ENCODE data around the gene GFOD1. TPM values are rescaled to one million over a fixed set of nuclear protein-coding genes. Genes with fewer than 3 reads are reported as not detected.

GFOD1 gene
- total RNA-seq, result 10 to 100 TPM; 16.1 to 30.7 (median 22.9) TPM

- Histone ChIP-seq H3K9me3 (no peaks in the 10 kb centered on the region), H3K4me3 (peak within 1 kb of the TSS; percentile 67 to 96 (median 88)), H3K27me3 (no peaks in the 10 kb centered on the region), H3K36me3 (no peaks in the 10 kb centered on the region), H3K27ac (peak within 1 kb of the TSS; percentile 93 to 99 (median 96)), H3K4me1 (peaks cover 7 to 59% (median 15%) of the 10 kb centered on the region in 3 donors)
- peak; percentile 53 for DNase-seq
- TF ChIP-seq CTCF (IDR thresholded peaks at IDR 0.05) (peak in 3 of 6 experiments; percentile 35 to 48 (median 43)), POLR2A (IDR thresholded peaks at IDR 0.05) (peak in 3 of 4 donors; percentile 49 to 96 (median 95))
- 0% methylated on average over 17 to 19 of the region's 109 CpGs for WGBS, 2 donors
- intact Hi-C loops (cut with DNase I), result no loop called here
Measured at GRCh38 chr6:13487122-13488014, at the start of gene GFOD1. TSS of gene GFOD1 (minus strand) at chr6:13487600. CDS start at chr6:13486890, 710 bp downstream.

GRCh38 chr6:13536796-13537526, 49.6 kb upstream of the GFOD1 start:
- Histone ChIP-seq H3K36me3 (no peaks in the 10 kb centered on the region), H3K4me1 (peaks cover 0 to 6% (median 0%) of the 10 kb centered on the region in 3 donors), H3K4me3 (no peak overlapping the region), H3K9me3 (no peaks in the 10 kb centered on the region), H3K27ac (no peak overlapping the region), H3K27me3 (no peaks in the 10 kb centered on the region)
- DNase-seq, result no peak
- intact Hi-C loops (cut with DNase I), result no loop called here
- TF ChIP-seq POLR2A (IDR thresholded peaks at IDR 0.05) (no peak), CTCF (IDR thresholded peaks at IDR 0.05) (no peak)
- 81 to 95% methylated on average over 4 of the region's 4 CpGs for WGBS, 2 donors

- DNase-seq, result no peak
- Histone ChIP-seq H3K36me3 (no peaks in the 10 kb centered on the region), H3K4me1 (peaks cover 0 to 6% (median 0%) of the 10 kb centered on the region in 3 donors), H3K27me3 (no peaks in the 10 kb centered on the region), H3K9me3 (no peaks in the 10 kb centered on the region), H3K27ac (no peak overlapping the region), H3K4me3 (no peak overlapping the region)
- intact Hi-C loops (cut with DNase I), result no loop called here
- no peak for TF ChIP-seq CTCF (IDR thresholded peaks at IDR 0.05)
- TF ChIP-seq POLR2A (IDR thresholded peaks at IDR 0.05), result no peak
- WGBS, 2 donors, result 87 to 91% methylated on average over 3 of the region's 3 CpGs
Measured at GRCh38 chr6:13535306-13535705, 47.9 kb upstream of the GFOD1 start.

GRCh38 chr6:13534536-13534935, 47.1 kb upstream of the GFOD1 start:
- intact Hi-C loops (cut with DNase I), result loop anchor here (5.0 kb wide), 1 partner anchor 197 kb away; no protein-coding TSS in a partner anchor
- Histone ChIP-seq H3K27me3 (no peaks in the 10 kb centered on the region), H3K4me1 (peaks cover 0 to 6% (median 0%) of the 10 kb centered on the region in 3 donors), H3K4me3 (no peak overlapping the region), H3K9me3 (no peaks in the 10 kb centered on the region), H3K36me3 (no peaks in the 10 kb centered on the region), H3K27ac (no peak overlapping the region)
- no peak for DNase-seq
- TF ChIP-seq POLR2A (IDR thresholded peaks at IDR 0.05), result no peak
- TF ChIP-seq CTCF (IDR thresholded peaks at IDR 0.05), result no peak
- 53 to 81% methylated on average over 3 of the region's 3 CpGs for WGBS, 2 donors

Measured in esophagus squamous epithelium (tissue), 5 donors.